H1 (cell line): ENCODE measurements around the gene AZGP1. TPM values are rescaled to one million over a fixed set of nuclear protein-coding genes. Genes with fewer than 3 reads are reported as not detected.

Source experiments
- CBX8 ChIP-seq: fragments of 300-800, 300-1000 bp; sonication (generic); IDR thresholded peaks from 2 replicates; pipeline ENCODE4 v1.7.1; 2016; ENCODE audit warnings: low read depth, low read length, borderline replicate concordance
- CTBP2 ChIP-seq: IDR thresholded peaks from 2 replicates; pipeline ENCODE4 v1.7.0; 2011; ENCODE audit warnings: borderline replicate concordance, mild to moderate bottlenecking, moderate library complexity, mixed read lengths, low read length; ENCODE audit not compliant: insufficient read depth, insufficient read length
- POLR2AphosphoS5 ChIP-seq: IDR thresholded peaks from 2 replicates; pipeline ENCODE4 v1.6.1; 2011; ENCODE audit warnings: low read depth, low read length
- RAD21 ChIP-seq, 2 experiments: IDR thresholded peaks in 1 of 2; conservative IDR thresholded peaks in 1 of 2; 2 replicates each; pipeline ENCODE4 v1.6.1; 2011; ENCODE audit warnings: low read depth in 2 of 2, low read length in 2 of 2, improper control_type of control experiment in 1 of 2, inconsistent platforms in 1 of 2, mild to moderate bottlenecking in 1 of 2, moderate library complexity in 1 of 2
- RBBP5 ChIP-seq: IDR thresholded peaks from 2 replicates; pipeline ENCODE4 v1.7.1; 2012; ENCODE audit warnings: low read depth, mild to moderate bottlenecking, inconsistent platforms, low read length, moderate library complexity, borderline replicate concordance
- TAF7 ChIP-seq: optimal IDR thresholded peaks from 2 replicates; pipeline ENCODE3; 2011; ENCODE audit warnings: low read depth, mild to moderate bottlenecking, inconsistent platforms, low read length, moderate library complexity, borderline replicate concordance
- polyA plus RNA-seq, 7 experiments: library from polyadenylated mRNA; depleted of rRNA in 3 of 7; stranded (reverse) in 5 of 7; unstranded in 2 of 7; fragments of >200 nt in 5 of 7; fragments of 200-250 nt in 2 of 7; gene quantifications; 1 replicate in 5 of 7; 2 replicates in 1 of 7; 4 replicates in 1 of 7; pipeline versions ENCODE4 v1.2.1 to v1.2.3, GENCODE V29; 2011 to 2013; ENCODE audit warnings: missing spikeins in 2 of 7, mixed read lengths in 2 of 7
- total RNA-seq: library from RNA; stranded (reverse); fragmentation: NEBNext Ultra II Directional; extraction: Animal tissue kit (Norgen Biotek cat#: 25700); gene quantifications from 2 replicates; pipeline ENCODE4 v1.2.1, GENCODE V29; 2021
- TF ChIP-seq, protein P1 (sequence below): IDR thresholded peaks from 2 replicates; pipeline ENCODE4 v1.6.1; 2012; ENCODE audit warnings: low read length, inconsistent platforms
- TF ChIP-seq, protein P2 (sequence below): IDR thresholded peaks from 2 replicates; pipeline ENCODE4 v1.6.1; 2012; ENCODE audit warnings: inconsistent platforms
- TF ChIP-seq, protein P3 (sequence below): IDR thresholded peaks from 2 replicates; pipeline ENCODE4 v1.6.1; 2012; ENCODE audit warnings: inconsistent platforms

Gene AZGP1
- total and polyA plus RNA-seq, 2 of the 8 experiments (the other 6 are each of a cell fraction or from before 2014, with no cell fraction given) = 0.52 to 0.68 TPM

DNA sequence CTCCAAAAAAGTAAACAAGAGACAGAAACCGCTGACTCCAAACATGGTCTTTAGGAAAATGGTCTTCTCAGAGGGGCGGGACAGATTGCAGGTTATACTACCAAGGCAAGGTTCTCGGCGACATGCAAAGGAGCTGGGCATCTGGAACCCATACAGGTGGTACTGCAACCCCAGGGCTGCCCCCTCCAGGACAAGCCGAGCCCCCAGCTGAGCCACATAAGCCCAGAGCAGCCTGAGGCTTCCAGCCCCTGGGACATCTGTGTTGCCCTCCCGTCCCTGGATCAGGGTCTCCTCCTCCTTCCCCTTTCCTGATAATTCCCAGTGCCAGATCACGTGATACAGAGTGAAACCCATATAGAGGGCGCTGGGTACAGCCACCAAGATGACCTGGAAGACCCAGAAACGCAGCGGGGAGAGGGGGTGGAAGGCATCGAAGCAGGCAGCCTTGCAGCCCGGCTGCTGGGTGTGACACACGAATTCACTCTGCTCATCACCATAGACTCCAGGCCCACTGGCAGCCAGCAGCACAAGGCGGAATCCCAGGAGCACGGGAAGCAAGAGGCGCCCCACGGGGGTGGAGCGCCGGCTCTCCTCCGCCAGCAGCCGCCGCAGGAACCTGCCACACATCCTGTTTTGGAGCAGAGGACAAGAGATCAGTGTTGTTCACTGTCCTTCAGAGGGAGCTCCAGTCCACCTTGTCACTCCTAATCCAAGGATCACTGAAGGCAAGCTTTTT, 46.7 kb downstream of the AZGP1 start, which contains the start of gene GJC3 (continued):
- TF ChIP-seq RAD21 (IDR thresholded peaks at IDR 0.05 in 1 of 2, conservative IDR thresholded peaks at IDR 0.05 in 1 of 2; ENCODE audit: low read depth in 2 of 2, low read length in 2 of 2) (peak; percentile 64 to 75), CBX8 (no peak), RBBP5 (peak; percentile 32; the same call in 1 of the 2 replicates), TAF7 (no peak), CTBP2 (no peak), POLR2AphosphoS5 (no peak)
- TF ChIP-seq, protein P1, sequence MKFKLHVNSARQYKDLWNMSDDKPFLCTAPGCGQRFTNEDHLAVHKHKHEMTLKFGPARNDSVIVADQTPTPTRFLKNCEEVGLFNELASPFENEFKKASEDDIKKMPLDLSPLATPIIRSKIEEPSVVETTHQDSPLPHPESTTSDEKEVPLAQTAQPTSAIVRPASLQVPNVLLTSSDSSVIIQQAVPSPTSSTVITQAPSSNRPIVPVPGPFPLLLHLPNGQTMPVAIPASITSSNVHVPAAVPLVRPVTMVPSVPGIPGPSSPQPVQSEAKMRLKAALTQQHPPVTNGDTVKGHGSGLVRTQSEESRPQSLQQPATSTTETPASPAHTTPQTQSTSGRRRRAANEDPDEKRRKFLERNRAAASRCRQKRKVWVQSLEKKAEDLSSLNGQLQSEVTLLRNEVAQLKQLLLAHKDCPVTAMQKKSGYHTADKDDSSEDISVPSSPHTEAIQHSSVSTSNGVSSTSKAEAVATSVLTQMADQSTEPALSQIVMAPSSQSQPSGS = no peak
- TF ChIP-seq, protein P2, sequence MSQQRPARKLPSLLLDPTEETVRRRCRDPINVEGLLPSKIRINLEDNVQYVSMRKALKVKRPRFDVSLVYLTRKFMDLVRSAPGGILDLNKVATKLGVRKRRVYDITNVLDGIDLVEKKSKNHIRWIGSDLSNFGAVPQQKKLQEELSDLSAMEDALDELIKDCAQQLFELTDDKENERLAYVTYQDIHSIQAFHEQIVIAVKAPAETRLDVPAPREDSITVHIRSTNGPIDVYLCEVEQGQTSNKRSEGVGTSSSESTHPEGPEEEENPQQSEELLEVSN = no peak
- TF ChIP-seq, protein P3, sequence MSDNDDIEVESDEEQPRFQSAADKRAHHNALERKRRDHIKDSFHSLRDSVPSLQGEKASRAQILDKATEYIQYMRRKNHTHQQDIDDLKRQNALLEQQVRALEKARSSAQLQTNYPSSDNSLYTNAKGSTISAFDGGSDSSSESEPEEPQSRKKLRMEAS = peak; percentile 52
